Measurements from ENCODE around the gene PEX5L. TPM values are rescaled to one million over a fixed set of nuclear protein-coding genes. Genes with fewer than 3 reads are reported as not detected.
"Not testable (repeated sequence)": the region's sequence is repeated elsewhere in the genome, so short reads cannot be mapped to it uniquely, and the experiment has no call there.

The PEX5L gene
- total RNA-seq, 2 experiments from 2014 or later, result not detected

GRCh38 chr3:180018543-180018942, 18.2 kb downstream of the PEX5L start:
- no peaks in the 10 kb centered on the region for H3K36me3 Mint-ChIP-seq (ENCODE audit: low read depth)
- no peak for TF ChIP-seq CTCF (IDR thresholded peaks at IDR 0.05)
- H3K4me1 Mint-ChIP-seq (ENCODE audit: low read depth), result no peaks in the 10 kb centered on the region
- H3K27ac Mint-ChIP-seq, result no peak overlapping the region
- H3K27me3 Mint-ChIP-seq, result no peaks in the 10 kb centered on the region
- intact Hi-C loops (cut with micrococcal nuclease), result no loop called here
- DNase-seq (no peak), ATAC-seq (no peak)
- POLR2A ChIA-PET, result no interaction called here
- no peak overlapping the region for H3K4me3 Mint-ChIP-seq
- no peaks in the 10 kb centered on the region for H3K9me3 Mint-ChIP-seq
- CTCF ChIA-PET, result no interaction called here

- ATAC-seq (no peak), DNase-seq (no peak)
- H3K9me3 Mint-ChIP-seq, result no peaks in the 10 kb centered on the region
- H3K27ac Mint-ChIP-seq, result no peak overlapping the region
- ChIA-PET POLR2A (no interaction called here), CTCF (no interaction called here)
- no peaks in the 10 kb centered on the region for H3K27me3 Mint-ChIP-seq
- no peak overlapping the region for H3K4me3 Mint-ChIP-seq
- TF ChIP-seq CTCF (IDR thresholded peaks at IDR 0.05), result no peak
- no peaks in the 10 kb centered on the region for H3K36me3 Mint-ChIP-seq (ENCODE audit: low read depth)
- H3K4me1 Mint-ChIP-seq (ENCODE audit: low read depth), result no peaks in the 10 kb centered on the region
- intact Hi-C loops (cut with micrococcal nuclease), result no loop called here
Observed at GRCh38 chr3:180017846-180018245, 18.9 kb downstream of the PEX5L start.

- POLR2A ChIA-PET, result no interaction called here
- ATAC-seq, result no peak
- no peak for DNase-seq
- Mint-ChIP-seq H3K4me3 (no peak overlapping the region), H3K27me3 (no peaks in the 10 kb centered on the region), H3K27ac (no peak overlapping the region), H3K4me1 (ENCODE audit: low read depth) (no peaks in the 10 kb centered on the region), H3K9me3 (peaks cover 9% of the 10 kb centered on the region), H3K36me3 (ENCODE audit: low read depth) (no peaks in the 10 kb centered on the region)
- CTCF ChIA-PET, result no interaction called here
- TF ChIP-seq CTCF (IDR thresholded peaks at IDR 0.05), result no peak
- intact Hi-C loops (cut with micrococcal nuclease), result no loop called here
Observed at GRCh38 chr3:180011927-180012326, 24.8 kb downstream of the PEX5L start.

- H3K4me1 Mint-ChIP-seq (ENCODE audit: low read depth); DNase-seq; ATAC-seq; POLR2A ChIA-PET; H3K27ac Mint-ChIP-seq; H3K27me3 Mint-ChIP-seq; CTCF ChIA-PET; H3K36me3 Mint-ChIP-seq (ENCODE audit: low read depth); intact Hi-C loops (cut with micrococcal nuclease); H3K4me3 Mint-ChIP-seq: not testable (repeated sequence)
- H3K9me3 Mint-ChIP-seq, result peaks cover 11% of the 10 kb centered on the region
Observed at GRCh38 chr3:180008318-180008717, 28.4 kb downstream of the PEX5L start.

- no peak overlapping the region for H3K27ac Mint-ChIP-seq
- no peak for TF ChIP-seq CTCF (IDR thresholded peaks at IDR 0.05)
- DNase-seq, result no peak
- POLR2A ChIA-PET, result no interaction called here
- CTCF ChIA-PET, result interaction anchor here (1.4 kb wide), 1 partner anchor 76 kb away, joined by 3 read pairs; no protein-coding TSS in a partner anchor
- intact Hi-C loops (cut with micrococcal nuclease), result no loop called here
- no peak overlapping the region for H3K4me3 Mint-ChIP-seq
- peaks cover 10% of the 10 kb centered on the region for H3K9me3 Mint-ChIP-seq
- no peak for ATAC-seq
- no peaks in the 10 kb centered on the region for H3K4me1 Mint-ChIP-seq (ENCODE audit: low read depth)
- no peaks in the 10 kb centered on the region for H3K27me3 Mint-ChIP-seq
- H3K36me3 Mint-ChIP-seq (ENCODE audit: low read depth), result no peaks in the 10 kb centered on the region
Observed at GRCh38 chr3:180004542-180004941, 32.2 kb downstream of the PEX5L start.

GRCh38 chr3:180002006-180002405, 34.7 kb downstream of the PEX5L start:
- Mint-ChIP-seq H3K4me1 (ENCODE audit: low read depth) (no peaks in the 10 kb centered on the region), H3K27me3 (no peaks in the 10 kb centered on the region), H3K9me3 (peaks cover 3% of the 10 kb centered on the region), H3K36me3 (ENCODE audit: low read depth) (no peaks in the 10 kb centered on the region), H3K4me3 (no peak overlapping the region), H3K27ac (no peak overlapping the region)
- ChIA-PET POLR2A (no interaction called here), CTCF (no interaction called here)
- ATAC-seq, result no peak
- intact Hi-C loops (cut with micrococcal nuclease), result no loop called here
- DNase-seq, result no peak
- no peak for TF ChIP-seq CTCF (IDR thresholded peaks at IDR 0.05)

Data from activated CD8-positive, alpha-beta T cell treated with anti-CD3 and anti-CD28 coated beads for 36 hours (primary cell).